ENCODE results near the gene GDPD4.

The GDPD4 gene

DNA sequence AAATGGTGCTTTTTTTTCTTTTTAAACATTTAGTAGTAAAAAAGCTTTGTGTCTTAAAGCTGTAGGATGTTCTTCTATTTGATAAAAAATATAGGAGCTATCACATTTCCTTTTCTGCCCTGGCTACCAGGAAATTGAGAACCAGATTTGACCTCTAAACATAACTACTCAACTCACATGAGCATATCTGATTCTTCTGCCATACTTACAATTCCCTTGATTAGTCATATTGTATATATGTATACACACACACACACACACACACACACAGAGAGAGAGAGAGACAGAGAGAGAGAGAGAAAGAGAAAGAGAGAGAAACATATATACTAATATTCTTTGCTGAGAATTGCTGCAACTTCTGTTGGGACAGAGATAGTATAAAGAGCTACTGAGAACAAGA, 23.0 kb upstream of the GDPD4 start:
- no peak overlapping the region for H3K27ac ChIP-seq
- TF ChIP-seq, protein P1, sequence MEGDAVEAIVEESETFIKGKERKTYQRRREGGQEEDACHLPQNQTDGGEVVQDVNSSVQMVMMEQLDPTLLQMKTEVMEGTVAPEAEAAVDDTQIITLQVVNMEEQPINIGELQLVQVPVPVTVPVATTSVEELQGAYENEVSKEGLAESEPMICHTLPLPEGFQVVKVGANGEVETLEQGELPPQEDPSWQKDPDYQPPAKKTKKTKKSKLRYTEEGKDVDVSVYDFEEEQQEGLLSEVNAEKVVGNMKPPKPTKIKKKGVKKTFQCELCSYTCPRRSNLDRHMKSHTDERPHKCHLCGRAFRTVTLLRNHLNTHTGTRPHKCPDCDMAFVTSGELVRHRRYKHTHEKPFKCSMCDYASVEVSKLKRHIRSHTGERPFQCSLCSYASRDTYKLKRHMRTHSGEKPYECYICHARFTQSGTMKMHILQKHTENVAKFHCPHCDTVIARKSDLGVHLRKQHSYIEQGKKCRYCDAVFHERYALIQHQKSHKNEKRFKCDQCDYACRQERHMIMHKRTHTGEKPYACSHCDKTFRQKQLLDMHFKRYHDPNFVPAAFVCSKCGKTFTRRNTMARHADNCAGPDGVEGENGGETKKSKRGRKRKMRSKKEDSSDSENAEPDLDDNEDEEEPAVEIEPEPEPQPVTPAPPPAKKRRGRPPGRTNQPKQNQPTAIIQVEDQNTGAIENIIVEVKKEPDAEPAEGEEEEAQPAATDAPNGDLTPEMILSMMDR (conservative IDR thresholded peaks at IDR 0.05) = no peak

DNA sequence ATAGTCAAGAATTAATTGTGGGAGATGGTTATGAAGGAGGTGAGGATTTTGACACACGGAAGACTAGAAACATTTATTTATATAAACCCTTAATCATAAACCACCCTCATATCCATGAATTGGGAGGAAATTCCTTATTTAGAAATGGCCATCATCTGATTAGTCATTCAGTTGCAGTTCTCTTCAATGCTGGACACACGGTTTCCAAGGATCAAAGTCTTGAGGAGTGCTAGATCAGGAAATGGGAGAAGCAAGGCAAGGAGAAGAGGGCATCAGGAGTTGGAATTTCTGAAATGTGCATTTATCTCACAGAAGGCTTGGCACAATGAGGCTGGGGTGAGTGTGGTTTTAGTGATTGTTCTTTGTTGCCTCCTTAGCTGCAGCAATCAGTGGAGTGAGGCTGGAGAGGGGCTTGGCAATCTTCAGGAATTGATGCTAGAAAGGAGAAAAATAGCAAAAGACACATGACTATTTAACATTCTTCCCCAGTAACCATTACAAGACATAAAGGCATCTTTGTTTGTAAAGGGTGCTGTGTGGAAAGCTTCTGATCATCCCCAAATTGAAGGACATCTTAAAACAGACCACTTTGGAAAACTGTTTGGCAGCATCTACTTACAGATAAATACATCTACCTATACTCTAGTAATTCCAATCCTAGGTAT, 21.6 kb upstream of the GDPD4 start:
- TF ChIP-seq, protein P1 (conservative IDR thresholded peaks at IDR 0.05) = no peak
- H3K27ac ChIP-seq = no peak overlapping the region

DNA sequence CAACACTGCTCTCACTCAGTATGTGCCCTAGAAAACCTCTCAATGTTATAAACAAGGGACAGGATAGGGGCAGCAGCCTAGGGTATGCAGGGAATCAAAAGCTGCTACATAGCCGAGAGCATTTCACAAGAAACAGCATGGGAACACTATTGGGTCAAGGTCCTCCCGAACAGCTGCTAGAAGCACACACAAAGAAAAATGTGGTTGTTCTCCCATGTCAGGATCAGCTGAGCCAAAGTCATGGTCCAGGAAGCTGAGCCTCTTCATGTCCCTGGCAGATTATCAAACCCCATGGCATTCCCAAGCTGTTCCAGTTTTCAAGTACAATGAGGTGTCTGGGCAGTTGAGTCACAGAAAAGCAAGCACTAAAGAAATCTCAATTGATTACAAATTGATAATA, 21.0 kb upstream of the GDPD4 start:
- TF ChIP-seq, protein P1 (conservative IDR thresholded peaks at IDR 0.05) = no peak

DNA sequence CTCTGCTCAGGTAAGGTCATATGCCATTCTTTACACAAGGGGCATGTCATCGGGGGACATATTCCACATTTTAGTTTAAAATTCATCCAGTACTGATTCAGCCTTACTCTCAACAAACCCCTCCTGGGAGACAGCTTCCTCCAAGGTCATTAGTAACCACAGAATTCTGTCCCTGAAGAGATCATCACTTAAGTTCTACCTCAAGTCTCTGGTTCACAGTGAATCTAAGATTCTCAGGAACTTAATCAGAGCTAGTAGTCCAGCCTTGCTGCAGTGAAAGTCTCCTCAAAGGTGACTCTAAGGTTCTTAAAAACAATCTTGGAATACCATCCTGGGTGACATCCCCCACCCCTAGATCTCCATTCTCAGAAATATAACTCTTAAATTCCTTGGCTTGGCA, 18.9 kb upstream of the GDPD4 start:
- TF ChIP-seq, protein P1 (conservative IDR thresholded peaks at IDR 0.05) = no peak
- no peak overlapping the region for H3K27ac ChIP-seq

More for the DNA sequence above, 21.0 kb upstream of the GDPD4 start:
- H3K27ac ChIP-seq = no peak overlapping the region

DNA sequence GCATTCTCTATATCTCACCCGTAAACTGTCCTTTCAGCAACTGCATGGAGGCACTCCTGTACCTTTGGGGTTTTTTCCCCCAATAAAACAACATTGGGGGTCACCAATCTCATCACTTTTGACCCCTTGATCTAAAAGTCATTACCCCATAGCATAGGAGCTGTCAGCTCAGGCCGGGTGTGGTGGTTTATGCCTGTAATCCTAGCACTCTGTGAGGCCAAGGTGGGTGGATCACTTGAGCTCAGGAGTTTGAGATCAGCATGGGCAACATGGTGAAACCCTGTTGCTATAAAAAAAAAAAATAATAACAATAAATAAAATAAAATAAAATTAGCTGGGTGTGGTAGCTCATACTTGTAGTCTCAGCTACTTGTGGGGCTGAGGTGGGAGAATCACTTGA, 17.1 kb upstream of the GDPD4 start:
- TF ChIP-seq, protein P1 (conservative IDR thresholded peaks at IDR 0.05) = no peak

DNA sequence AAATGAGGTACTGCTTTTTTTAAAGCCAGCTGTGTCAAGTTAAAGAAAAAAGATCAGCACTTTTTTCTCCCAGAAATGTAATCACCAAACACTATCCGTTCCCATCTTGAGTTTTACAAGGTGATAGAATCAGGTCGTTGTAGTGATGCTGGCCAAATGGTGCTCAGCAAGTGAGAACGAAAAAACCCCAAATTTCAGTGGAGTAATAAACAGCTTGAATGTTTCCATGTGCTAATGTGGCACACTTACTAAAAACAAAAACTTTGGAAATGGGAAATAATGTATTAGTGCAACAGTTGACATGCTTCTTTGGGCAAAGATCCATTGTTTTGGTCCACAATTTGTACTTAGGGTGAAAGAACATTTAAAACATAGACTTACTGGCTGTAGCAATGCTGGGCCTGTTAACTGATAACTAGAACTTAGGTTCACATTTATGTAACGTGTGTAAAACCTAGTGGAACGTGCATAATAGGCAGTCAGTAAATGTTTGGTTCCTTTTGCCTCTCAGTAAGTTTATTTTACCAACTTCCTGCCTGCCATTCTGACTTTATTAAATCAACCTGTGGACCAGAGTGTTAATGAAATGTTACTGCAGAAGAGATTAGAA, 15.4 kb upstream of the GDPD4 start:
- peak overlapping the region; percentile 70 for H3K27ac ChIP-seq
- TF ChIP-seq, protein P1 (conservative IDR thresholded peaks at IDR 0.05) = no peak

More for the DNA sequence above, 17.1 kb upstream of the GDPD4 start:
- no peak overlapping the region for H3K27ac ChIP-seq

DNA sequence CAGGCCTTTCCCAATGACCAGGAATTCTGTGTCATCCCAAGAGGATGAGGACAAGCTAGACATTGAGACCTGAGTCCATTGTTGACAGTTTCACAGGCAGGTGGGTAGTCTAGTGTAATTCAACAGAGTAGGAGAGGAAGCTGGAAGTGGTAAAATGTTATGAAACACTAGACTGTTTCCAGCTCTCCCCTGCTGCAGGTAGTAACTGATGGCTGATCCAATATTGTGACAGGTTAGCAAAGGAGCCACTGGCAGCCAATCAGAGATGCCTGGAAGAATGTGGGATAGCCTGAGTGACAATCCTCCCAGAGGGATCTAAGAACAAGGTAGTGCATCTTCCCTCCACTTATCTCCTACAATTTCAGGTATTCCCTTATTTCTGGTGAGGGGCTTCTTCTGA, 10.6 kb upstream of the GDPD4 start:
- TF ChIP-seq, protein P1 (conservative IDR thresholded peaks at IDR 0.05) = no peak
- H3K27ac ChIP-seq = no peak overlapping the region
